A549 (cell line): ENCODE results near the gene ARID1B. TPM values are rescaled to one million over a fixed set of nuclear protein-coding genes. Genes with fewer than 3 reads are reported as not detected.

ENCODE experiments used
- ATAC-seq, 2 experiments: fragments of 200-7000 bp in 1 of 2; fragments of >200 bp in 1 of 2; cut with Nextera tagmentation in 1 of 2; cut with Tn5 transposase in 1 of 2; 3 replicates each; pipeline versions ENCODE4 v1.8.0 to v1.9.1; 2018 to 2020; ENCODE audit warnings: mild to moderate bottlenecking in 1 of 2, moderate library complexity in 1 of 2
- CTCF ChIA-PET: fragments of 300-600 bp; sonication (Branson Sonifier 250); formaldehyde crosslinking; extraction: SDS; loops from one replicate; lab custom pipeline; 2021; ENCODE audit warnings: antibody characterized with exemption, inconsistent platforms; lab: Yijun Ruan, JAX
- POLR2A ChIA-PET: fragments of 350-600 bp; formaldehyde crosslinking; extraction: SDS; loops from one replicate; lab custom pipeline; 2021; ENCODE audit warnings: antibody characterized with exemption, inconsistent platforms; lab: Yijun Ruan, JAX
- DNase-seq, 2 experiments: peaks; one replicate each; pipeline versions ENCODE4 v3.0.0 to v3.0.0-alpha.2; 2011 to 2016; ENCODE audit warnings: low read depth in 1 of 2, low spot score in 1 of 2
- FAIRE-seq: peaks from 2 replicates; lab custom pipeline; 2011; peaks lifted over from hg19 to GRCh38; lab: Jason Lieb, UNC
- H3K27ac ChIP-seq, 2 experiments: fragments of >200 bp; sonication (Bioruptor Twin); formaldehyde crosslinking; 3 replicates each; pipeline ENCODE4 v1.5.1; 2016 to 2017
- H3K4me1 ChIP-seq: fragments of >200 bp; sonication (Bioruptor Twin); formaldehyde crosslinking; 3 replicates; pipeline ENCODE4 v1.6.1; 2016
- H3K4me2 ChIP-seq: fragments of >200 bp; sonication (Bioruptor Twin); formaldehyde crosslinking; 3 replicates; pipeline ENCODE4 v1.6.1; 2016
- H3K4me3 ChIP-seq: fragments of >200 bp; sonication (Bioruptor Twin); formaldehyde crosslinking; 3 replicates; pipeline ENCODE4 v1.5.1; 2016
- H3K9me3 ChIP-seq: fragments of >200 bp; sonication (Bioruptor Twin); formaldehyde crosslinking; 3 replicates; pipeline ENCODE4 v1.6.1; 2016
- ATOH8 ChIP-seq: fragments of 250-450 bp; sonication (Bioruptor Pico); IDR thresholded peaks from 2 replicates; pipeline ENCODE4 v1.5.0; 2020; ENCODE audit warnings: low read depth, mild to moderate bottlenecking, moderate library complexity
- BHLHE40 ChIP-seq: IDR thresholded peaks from 2 replicates; pipeline ENCODE4 v1.6.1; 2012; ENCODE audit warnings: low read depth, low read length, inconsistent platforms
- CBX2 ChIP-seq: fragments of 200-600 bp; sonication (generic); IDR thresholded peaks from 2 replicates; pipeline ENCODE4 v1.6.1; 2016; ENCODE audit warnings: low read depth, mild to moderate bottlenecking, borderline replicate concordance
- CEBPB ChIP-seq, 2 experiments: fragments of >200 bp in 1 of 2; sonication (Bioruptor Twin) in 1 of 2; formaldehyde crosslinking in 1 of 2; IDR thresholded peaks; 2 replicates each; pipeline ENCODE4 v1.6.1; 2012 to 2016
- CHD4 ChIP-seq: fragments of 200-600 bp; sonication (generic); IDR thresholded peaks from 2 replicates; pipeline ENCODE4 v1.6.1; 2016; ENCODE audit warnings: antibody characterized with exemption, mild to moderate bottlenecking, borderline replicate concordance
- EHMT2 ChIP-seq: fragments of 200-600 bp; sonication (generic); IDR thresholded peaks from 2 replicates; pipeline ENCODE4 v1.6.1; 2016; ENCODE audit warnings: antibody characterized with exemption, low read depth, mild to moderate bottlenecking, moderate library complexity
- ESRRA ChIP-seq: fragments of 150-350 bp; IDR thresholded peaks from 2 replicates; pipeline ENCODE4 v1.6.1; 2014; ENCODE audit warnings: mild to moderate bottlenecking, low read length, borderline replicate concordance
- FOXS1 ChIP-seq: fragments of 250-450 bp; sonication (Bioruptor Pico); IDR thresholded peaks from 2 replicates; pipeline ENCODE4 v1.5.0; 2020; ENCODE audit warnings: mild to moderate bottlenecking, moderate library complexity
- HDAC2 ChIP-seq: fragments of 200-600 bp; sonication (generic); IDR thresholded peaks from 2 replicates; pipeline ENCODE4 v1.6.1; 2016
- HMGXB4 ChIP-seq: fragments of 250-450 bp; sonication (Bioruptor Pico); IDR thresholded peaks from 2 replicates; pipeline ENCODE4 v1.5.0; 2021; ENCODE audit warnings: mild to moderate bottlenecking, moderate library complexity, borderline replicate concordance
- HOXA7 ChIP-seq: fragments of 250-450 bp; sonication (Bioruptor Pico); IDR thresholded peaks from 2 replicates; pipeline ENCODE4 v1.5.0; 2020; ENCODE audit warnings: mild to moderate bottlenecking, moderate library complexity
- HOXB13 ChIP-seq: fragments of 250-450 bp; sonication (Bioruptor Pico); IDR thresholded peaks from 2 replicates; pipeline ENCODE4 v1.5.0; 2020; ENCODE audit warnings: low read depth, mild to moderate bottlenecking, moderate library complexity
- JUNB ChIP-seq: fragments of >200 bp; sonication (Bioruptor Twin); formaldehyde crosslinking; IDR thresholded peaks from 2 replicates; pipeline ENCODE4 v1.6.1; 2016
- MAZ ChIP-seq: fragments of 150-350 bp; IDR thresholded peaks from 2 replicates; pipeline ENCODE4 v1.6.1; 2014; ENCODE audit warnings: antibody characterized with exemption, low read depth, low read length, borderline replicate concordance
- NFE2L2 ChIP-seq: fragments of 150-350 bp; conservative IDR thresholded peaks from 2 replicates; pipeline ENCODE4 v1.6.1; 2014; ENCODE audit warnings: low read length
- NR3C1 ChIP-seq: fragments of >200 bp; sonication (Bioruptor Twin); formaldehyde crosslinking; IDR thresholded peaks from 3 replicates; pipeline ENCODE4 v1.6.1; 2017
- PBX3 ChIP-seq: IDR thresholded peaks from 2 replicates; pipeline ENCODE4 v1.6.1; 2012
- PHF8 ChIP-seq: fragments of 200-600 bp; sonication (generic); IDR thresholded peaks from 2 replicates; pipeline ENCODE4 v1.6.1; 2016; ENCODE audit warnings: low read depth, mild to moderate bottlenecking, antibody characterized with exemption, moderate library complexity, borderline replicate concordance
- POLR2AphosphoS2 ChIP-seq: conservative IDR thresholded peaks from 2 replicates; pipeline ENCODE4 v1.6.1; 2012; ENCODE audit warnings: low read length, improper control_type of control experiment, inconsistent platforms
- RAD21 ChIP-seq, 2 experiments: fragments of >200 bp in 1 of 2; sonication (Bioruptor Twin) in 1 of 2; formaldehyde crosslinking in 1 of 2; IDR thresholded peaks in 1 of 2; conservative IDR thresholded peaks in 1 of 2; 2 replicates in 1 of 2; 3 replicates in 1 of 2; pipeline ENCODE4 v1.6.1; 2012 to 2018; ENCODE audit warnings: inconsistent platforms in 1 of 2
- RCOR1 ChIP-seq: fragments of 150-350 bp; IDR thresholded peaks from 2 replicates; pipeline ENCODE4 v1.6.1; 2014; ENCODE audit warnings: antibody characterized with exemption, low read length, low read depth
- RFX5 ChIP-seq: fragments of 450-650 bp; IDR thresholded peaks from 2 replicates; pipeline ENCODE4 v1.7.1; 2014; ENCODE audit warnings: antibody characterized with exemption, mild to moderate bottlenecking, moderate library complexity
- SMC3 ChIP-seq: fragments of >200 bp; sonication (Bioruptor Twin); formaldehyde crosslinking; IDR thresholded peaks from 3 replicates; pipeline ENCODE4 v1.6.1; 2018; ENCODE audit warnings: inconsistent platforms
- SREBF2 ChIP-seq: fragments of 450-650 bp; IDR thresholded peaks from 2 replicates; pipeline ENCODE4 v1.6.1; 2014; ENCODE audit warnings: mild to moderate bottlenecking, moderate library complexity
- TFCP2L1 ChIP-seq: fragments of 250-450 bp; sonication (Bioruptor Pico); IDR thresholded peaks from 2 replicates; pipeline ENCODE4 v1.5.0; 2021; ENCODE audit warnings: mild to moderate bottlenecking
- TP53 ChIP-seq: fragments of 250-450 bp; sonication (Bioruptor Pico); IDR thresholded peaks from 2 replicates; pipeline ENCODE4 v1.5.0; 2021; ENCODE audit warnings: mild to moderate bottlenecking, moderate library complexity
- USF2 ChIP-seq: fragments of 450-650 bp; IDR thresholded peaks from 2 replicates; pipeline ENCODE4 v1.6.1; 2014; ENCODE audit warnings: antibody characterized with exemption
- WGBS: methylation state at CpG from one replicate; pipeline ENCODE4 v1.1.6; 2017; ENCODE audit errors: missing lambda C conversion rate; 5-methylcytosine and 5-hydroxymethylcytosine counted together
- polyA plus RNA-seq, 4 experiments: library from polyadenylated mRNA; depleted of rRNA in 3 of 4; stranded (reverse); fragments of >200 nt; fragmentation: RNase III in 1 of 4; extraction: RNeasy Plus Mini Kit Qiagen cat#74134 plus additional on column Dnase treatment in 1 of 4; gene quantifications; 2 replicates in 3 of 4; 3 replicates in 1 of 4; pipeline ENCODE4 v1.2.3, GENCODE V29; 2011 to 2017
- TF ChIP-seq, protein P1 (sequence below): IDR thresholded peaks from 2 replicates; pipeline ENCODE4 v1.6.1; 2012; ENCODE audit warnings: low read depth, borderline replicate concordance
- TF ChIP-seq, protein P2 (sequence below): IDR thresholded peaks from 2 replicates; pipeline ENCODE4 v1.6.1; 2012

The ARID1B gene
- polyA plus RNA-seq, 2 of the 4 experiments (the other 2 are of a cell fraction), result 13.5 to 16.3 TPM

- no peak for TF ChIP-seq PBX3
- TF ChIP-seq SREBF2, result no peak
- no peak for TF ChIP-seq RFX5
- TF ChIP-seq FOXS1 (CRISPR knock-in tag), result no peak
- TF ChIP-seq TFCP2L1 (CRISPR knock-in tag), result no peak
- no peak for TF ChIP-seq HOXA7 (CRISPR knock-in tag)
These were observed 321.8 kb downstream of the ARID1B start (continued) for GRCh38 chr6:157098999-157099398.

DNA sequence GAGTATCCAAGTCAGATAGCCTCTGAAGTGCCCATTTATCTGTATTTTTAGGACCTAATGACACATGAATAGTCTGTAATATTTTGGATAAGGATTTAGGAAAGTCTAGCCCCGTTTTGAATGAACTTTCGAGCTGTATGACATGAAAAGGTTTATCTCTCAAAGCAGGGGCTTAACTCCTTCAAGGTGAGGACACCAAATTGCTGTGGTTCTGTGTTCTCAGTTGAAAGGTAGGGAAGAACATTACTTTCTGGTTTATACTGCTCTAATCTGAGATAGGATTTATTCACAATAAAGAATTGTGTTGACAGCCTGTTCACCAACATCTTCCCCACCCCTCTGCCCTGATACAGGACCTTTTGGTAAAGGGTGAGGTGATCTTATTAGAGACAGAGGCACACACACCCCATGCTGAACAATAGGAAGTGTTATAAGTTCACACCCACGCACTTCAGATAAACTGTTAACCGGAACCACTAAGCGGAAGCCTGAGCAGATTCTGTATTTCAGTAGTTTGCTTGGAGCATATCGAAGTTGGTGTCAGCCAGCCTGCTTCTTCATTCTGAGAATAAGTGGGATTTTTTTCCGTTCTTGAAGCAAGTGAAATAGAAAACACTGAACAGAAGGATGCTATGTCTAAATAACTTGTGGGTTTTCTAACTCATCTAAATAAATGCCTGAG lies 322.9 kb downstream of the ARID1B start:
- 90% methylated on average over 7 of the region's 7 CpGs for WGBS
- no peak overlapping the region for H3K4me2 ChIP-seq
- TF ChIP-seq PBX3 (no peak), NFE2L2 (no peak), RFX5 (no peak), POLR2AphosphoS2 (no peak), RCOR1 (no peak), MAZ (no peak)
- TF ChIP-seq, protein P1, sequence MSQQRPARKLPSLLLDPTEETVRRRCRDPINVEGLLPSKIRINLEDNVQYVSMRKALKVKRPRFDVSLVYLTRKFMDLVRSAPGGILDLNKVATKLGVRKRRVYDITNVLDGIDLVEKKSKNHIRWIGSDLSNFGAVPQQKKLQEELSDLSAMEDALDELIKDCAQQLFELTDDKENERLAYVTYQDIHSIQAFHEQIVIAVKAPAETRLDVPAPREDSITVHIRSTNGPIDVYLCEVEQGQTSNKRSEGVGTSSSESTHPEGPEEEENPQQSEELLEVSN, result no peak
- TF ChIP-seq, protein P2, sequence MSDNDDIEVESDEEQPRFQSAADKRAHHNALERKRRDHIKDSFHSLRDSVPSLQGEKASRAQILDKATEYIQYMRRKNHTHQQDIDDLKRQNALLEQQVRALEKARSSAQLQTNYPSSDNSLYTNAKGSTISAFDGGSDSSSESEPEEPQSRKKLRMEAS, result no peak
- TF ChIP-seq, all 56 proteins: peak for 0
- no peaks in the 10 kb centered on the region for H3K9me3 ChIP-seq
- no peak overlapping the region for H3K27ac ChIP-seq
- peaks cover 12% of the 10 kb centered on the region for H3K4me1 ChIP-seq
- no peak overlapping the region for H3K4me3 ChIP-seq
- FAIRE-seq (no peak), DNase-seq (no peak), ATAC-seq (no peak)
- CTCF ChIA-PET, result no interaction called here
- POLR2A ChIA-PET, result no interaction called here

- WGBS, result 93% methylated on average over 1 of the region's 1 CpG
- no peak for FAIRE-seq
- POLR2A ChIA-PET, result no interaction called here
These were observed 324.0 kb downstream of the ARID1B start for GRCh38 chr6:157101166-157101565.

GRCh38 chr6:157104803-157105202 lies 327.6 kb downstream of the ARID1B start:
- 91% methylated on average over 1 of the region's 1 CpG for WGBS
- H3K4me3 ChIP-seq, result no peak overlapping the region
- TF ChIP-seq HDAC2, result no peak
- no peak for TF ChIP-seq RAD21 (conservative IDR thresholded peaks at IDR 0.05 in 1 of 2, IDR thresholded peaks at IDR 0.05 in 1 of 2)
- TF ChIP-seq JUNB, result no peak
- no peak for TF ChIP-seq ATOH8 (CRISPR knock-in tag)
- TF ChIP-seq HMGXB4 (CRISPR knock-in tag), result no peak
- TF ChIP-seq EHMT2, result no peak
- TF ChIP-seq CHD4, result no peak
- no peak for TF ChIP-seq FOXS1 (CRISPR knock-in tag)
- no peak for TF ChIP-seq ESRRA
- no peak for TF ChIP-seq MAZ
- TF ChIP-seq CBX2, result no peak
- TF ChIP-seq SMC3, result no peak
- TF ChIP-seq USF2, result no peak
- TF ChIP-seq NR3C1, result no peak
- no peak for TF ChIP-seq BHLHE40

More at GRCh38 chr6:157101166-157101565, 324.0 kb downstream of the ARID1B start:
- ATAC-seq (no peak), DNase-seq (no peak)
- Histone ChIP-seq H3K4me3 (no peak overlapping the region), H3K27ac (no peak overlapping the region), H3K4me1 (peaks cover 11% of the 10 kb centered on the region), H3K4me2 (no peak overlapping the region), H3K9me3 (no peaks in the 10 kb centered on the region)
- CTCF ChIA-PET, result no interaction called here
- TF ChIP-seq CEBPB (IDR thresholded peaks at IDR 0.05) (no peak), PHF8 (no peak), TP53 (CRISPR knock-in tag) (no peak), HOXB13 (no peak)

More at GRCh38 chr6:157104803-157105202, 327.6 kb downstream of the ARID1B start:
- ATAC-seq (no peak), FAIRE-seq (no peak), DNase-seq (no peak)
- POLR2A ChIA-PET, result no interaction called here
- Histone ChIP-seq H3K4me1 (peaks cover 38% of the 10 kb centered on the region), H3K4me2 (no peak overlapping the region), H3K27ac (no peak overlapping the region), H3K9me3 (no peaks in the 10 kb centered on the region)
- CTCF ChIA-PET, result no interaction called here
